ENCODE results near the gene PTPRT.

The PTPRT gene

GRCh38 chr20:42852691-42853090 lies 337.0 kb downstream of the PTPRT start:
- Mint-ChIP-seq H3K27ac (no peak overlapping the region), H3K4me1 (no peaks in the 10 kb centered on the region), H3K27me3 (ENCODE audit: low read depth, poor library complexity) (peaks cover 5% of the 10 kb centered on the region), H3K4me3 (no peak overlapping the region), H3K36me3 (ENCODE audit: low read depth) (no peaks in the 10 kb centered on the region), H3K9me3 (no peaks in the 10 kb centered on the region)
- no peak for DNase-seq
- TF ChIP-seq CTCF (IDR thresholded peaks at IDR 0.05), result no peak

GRCh38 chr20:42846784-42847490 lies 342.8 kb downstream of the PTPRT start:
- Mint-ChIP-seq H3K4me3 (no peak overlapping the region), H3K4me1 (no peaks in the 10 kb centered on the region), H3K27me3 (ENCODE audit: low read depth, poor library complexity) (peaks cover 16% of the 10 kb centered on the region), H3K36me3 (ENCODE audit: low read depth) (no peaks in the 10 kb centered on the region), H3K9me3 (no peaks in the 10 kb centered on the region), H3K27ac (no peak overlapping the region)
- TF ChIP-seq CTCF (IDR thresholded peaks at IDR 0.05), result no peak
- DNase-seq, result no peak

GRCh38 chr20:42844751-42845150 lies 345.0 kb downstream of the PTPRT start:
- no peaks in the 10 kb centered on the region for H3K36me3 Mint-ChIP-seq (ENCODE audit: low read depth)
- TF ChIP-seq CTCF (IDR thresholded peaks at IDR 0.05), result no peak
- H3K27ac Mint-ChIP-seq, result no peak overlapping the region
- no peak overlapping the region for H3K4me3 Mint-ChIP-seq
- H3K4me1 Mint-ChIP-seq, result no peaks in the 10 kb centered on the region
- no peak for DNase-seq
- no peaks in the 10 kb centered on the region for H3K9me3 Mint-ChIP-seq
- peaks cover 16% of the 10 kb centered on the region for H3K27me3 Mint-ChIP-seq (ENCODE audit: low read depth, poor library complexity)

DNA sequence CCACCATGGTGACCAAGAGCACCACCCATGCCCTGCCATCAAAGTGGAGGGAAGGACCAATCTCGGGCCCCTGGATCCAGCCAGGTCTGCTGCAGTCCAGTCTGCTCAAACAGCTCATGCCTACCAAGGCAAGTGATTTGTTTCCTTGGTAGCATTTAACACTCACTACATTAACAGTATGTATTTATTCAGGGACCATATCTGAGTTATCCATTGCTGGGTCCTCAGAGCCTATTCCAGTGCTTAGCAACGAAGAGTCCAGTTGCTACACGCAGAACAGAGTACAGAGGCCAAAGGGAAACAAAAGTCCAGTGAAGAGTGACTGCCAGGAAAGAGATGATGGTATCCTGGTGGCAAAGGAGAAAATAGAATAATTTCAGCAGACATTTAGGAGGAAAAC lies 352.2 kb downstream of the PTPRT start:
- no peak overlapping the region for H3K4me3 Mint-ChIP-seq
- no peak for DNase-seq
- H3K4me1 Mint-ChIP-seq, result no peaks in the 10 kb centered on the region
- H3K9me3 Mint-ChIP-seq, result no peaks in the 10 kb centered on the region
- peaks cover 4% of the 10 kb centered on the region for H3K27me3 Mint-ChIP-seq (ENCODE audit: low read depth, poor library complexity)
- H3K36me3 Mint-ChIP-seq (ENCODE audit: low read depth), result no peaks in the 10 kb centered on the region
- H3K27ac Mint-ChIP-seq, result no peak overlapping the region
- no peak for TF ChIP-seq CTCF (IDR thresholded peaks at IDR 0.05)

GRCh38 chr20:42836339-42836738 lies 353.4 kb downstream of the PTPRT start:
- TF ChIP-seq CTCF (IDR thresholded peaks at IDR 0.05), result no peak
- no peaks in the 10 kb centered on the region for H3K36me3 Mint-ChIP-seq (ENCODE audit: low read depth)
- no peaks in the 10 kb centered on the region for H3K9me3 Mint-ChIP-seq
- H3K4me1 Mint-ChIP-seq, result no peaks in the 10 kb centered on the region
- no peak overlapping the region for H3K4me3 Mint-ChIP-seq
- no peak for DNase-seq
- no peak overlapping the region for H3K27ac Mint-ChIP-seq
- peaks cover 4% of the 10 kb centered on the region for H3K27me3 Mint-ChIP-seq (ENCODE audit: low read depth, poor library complexity)

DNA sequence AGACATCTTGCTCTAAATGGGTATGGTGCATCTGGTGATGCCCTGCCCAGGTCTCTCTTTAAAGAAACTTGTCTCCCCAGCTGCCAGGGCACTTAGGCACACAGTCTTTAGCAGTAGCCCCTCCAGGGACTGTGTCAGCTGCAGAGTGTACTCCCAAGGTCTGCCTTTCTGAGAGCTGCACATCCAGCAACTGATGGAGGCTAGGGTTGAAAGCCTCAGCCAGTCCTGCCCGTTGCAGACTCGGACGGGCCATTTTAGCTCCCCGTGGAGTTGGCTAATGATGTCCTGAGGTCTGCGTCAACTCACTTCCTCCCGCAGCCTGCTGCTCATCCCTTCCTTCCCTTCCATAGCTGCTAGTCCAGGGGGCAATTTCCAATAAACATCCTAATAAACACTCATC lies 381.8 kb downstream of the PTPRT start:
- peaks cover 23% of the 10 kb centered on the region for H3K27me3 Mint-ChIP-seq (ENCODE audit: low read depth, poor library complexity)
- no peaks in the 10 kb centered on the region for H3K9me3 Mint-ChIP-seq
- no peaks in the 10 kb centered on the region for H3K36me3 Mint-ChIP-seq (ENCODE audit: low read depth)
- no peak for DNase-seq
- TF ChIP-seq CTCF (IDR thresholded peaks at IDR 0.05), result no peak
- H3K4me3 Mint-ChIP-seq, result no peak overlapping the region
- H3K4me1 Mint-ChIP-seq, result no peaks in the 10 kb centered on the region
- H3K27ac Mint-ChIP-seq, result no peak overlapping the region

Measured in nephron progenitor cell (in vitro differentiated cells).